ENCODE results near the gene VPS26B. TPM values are rescaled to one million over a fixed set of nuclear protein-coding genes. Genes with fewer than 3 reads are reported as not detected.

The VPS26B gene
- total RNA-seq, 1 experiment from 2014 or later = 29.3 TPM

GRCh38 chr11:134196756-134197155 is 27.7 kb upstream of the VPS26B start (continued):
- no peak for TF ChIP-seq AFF4 (CRISPR knock-in tag; IDR thresholded peaks at IDR 0.05; ENCODE audit: borderline replicate concordance)
- TF ChIP-seq TCF7 (CRISPR knock-in tag; IDR thresholded peaks at IDR 0.05; ENCODE audit: low read depth) = no peak
- TF ChIP-seq, protein P1, sequence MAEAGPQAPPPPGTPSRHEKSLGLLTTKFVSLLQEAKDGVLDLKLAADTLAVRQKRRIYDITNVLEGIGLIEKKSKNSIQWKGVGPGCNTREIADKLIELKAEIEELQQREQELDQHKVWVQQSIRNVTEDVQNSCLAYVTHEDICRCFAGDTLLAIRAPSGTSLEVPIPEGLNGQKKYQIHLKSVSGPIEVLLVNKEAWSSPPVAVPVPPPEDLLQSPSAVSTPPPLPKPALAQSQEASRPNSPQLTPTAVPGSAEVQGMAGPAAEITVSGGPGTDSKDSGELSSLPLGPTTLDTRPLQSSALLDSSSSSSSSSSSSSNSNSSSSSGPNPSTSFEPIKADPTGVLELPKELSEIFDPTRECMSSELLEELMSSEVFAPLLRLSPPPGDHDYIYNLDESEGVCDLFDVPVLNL (CRISPR knock-in tag; IDR thresholded peaks at IDR 0.05; ENCODE audit: borderline replicate concordance, low read depth) = no peak
- TF ChIP-seq, protein P2, sequence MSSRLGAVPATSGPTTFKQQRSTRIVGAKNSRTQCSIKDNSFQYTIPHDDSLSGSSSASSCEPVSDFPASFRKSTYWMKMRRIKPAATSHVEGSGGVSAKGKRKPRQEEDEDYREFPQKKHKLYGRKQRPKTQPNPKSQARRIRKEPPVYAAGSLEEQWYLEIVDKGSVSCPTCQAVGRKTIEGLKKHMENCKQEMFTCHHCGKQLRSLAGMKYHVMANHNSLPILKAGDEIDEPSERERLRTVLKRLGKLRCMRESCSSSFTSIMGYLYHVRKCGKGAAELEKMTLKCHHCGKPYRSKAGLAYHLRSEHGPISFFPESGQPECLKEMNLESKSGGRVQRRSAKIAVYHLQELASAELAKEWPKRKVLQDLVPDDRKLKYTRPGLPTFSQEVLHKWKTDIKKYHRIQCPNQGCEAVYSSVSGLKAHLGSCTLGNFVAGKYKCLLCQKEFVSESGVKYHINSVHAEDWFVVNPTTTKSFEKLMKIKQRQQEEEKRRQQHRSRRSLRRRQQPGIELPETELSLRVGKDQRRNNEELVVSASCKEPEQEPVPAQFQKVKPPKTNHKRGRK (CRISPR knock-in tag; IDR thresholded peaks at IDR 0.05; ENCODE audit: borderline replicate concordance) = no peak
- no peak for TF ChIP-seq ZNF317 (CRISPR knock-in tag; IDR thresholded peaks at IDR 0.05; ENCODE audit: borderline replicate concordance, low read depth)
- TF ChIP-seq, protein P3, sequence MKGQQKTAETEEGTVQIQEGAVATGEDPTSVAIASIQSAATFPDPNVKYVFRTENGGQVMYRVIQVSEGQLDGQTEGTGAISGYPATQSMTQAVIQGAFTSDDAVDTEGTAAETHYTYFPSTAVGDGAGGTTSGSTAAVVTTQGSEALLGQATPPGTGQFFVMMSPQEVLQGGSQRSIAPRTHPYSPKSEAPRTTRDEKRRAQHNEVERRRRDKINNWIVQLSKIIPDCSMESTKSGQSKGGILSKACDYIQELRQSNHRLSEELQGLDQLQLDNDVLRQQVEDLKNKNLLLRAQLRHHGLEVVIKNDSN (CRISPR knock-in tag; IDR thresholded peaks at IDR 0.05) = no peak
- TF ChIP-seq ZNF138 (CRISPR knock-in tag; conservative IDR thresholded peaks at IDR 0.05) = no peak
- no peak for TF ChIP-seq ARID4B (CRISPR knock-in tag; IDR thresholded peaks at IDR 0.05; ENCODE audit: borderline replicate concordance)
- no peak for TF ChIP-seq ATF1 (CRISPR knock-in tag; IDR thresholded peaks at IDR 0.05)
- TF ChIP-seq ZNF219 (CRISPR knock-in tag; IDR thresholded peaks at IDR 0.05; ENCODE audit: borderline replicate concordance) = no peak
- no peak for TF ChIP-seq ESRRA (CRISPR knock-in tag; IDR thresholded peaks at IDR 0.05; ENCODE audit: borderline replicate concordance)
- no peak for TF ChIP-seq TP53 (CRISPR knock-in tag; IDR thresholded peaks at IDR 0.05)
- TF ChIP-seq CREM (CRISPR knock-in tag; IDR thresholded peaks at IDR 0.05) = no peak
- TF ChIP-seq MXD4 (CRISPR knock-in tag; IDR thresholded peaks at IDR 0.05; ENCODE audit: borderline replicate concordance) = no peak
- TF ChIP-seq ZNF671 (CRISPR knock-in tag; IDR thresholded peaks at IDR 0.05) = no peak
